CD4-positive, alpha-beta T cell treated with Interleukin-6 for 4 hours (primary cell): Measurements from ENCODE around the gene NTRK1.

Source experiments
- DNase-seq: peaks from one replicate; pipeline ENCODE4 v3.0.0-alpha.2; 2020; ENCODE audit warnings: mixed read lengths

The NTRK1 gene

DNA sequence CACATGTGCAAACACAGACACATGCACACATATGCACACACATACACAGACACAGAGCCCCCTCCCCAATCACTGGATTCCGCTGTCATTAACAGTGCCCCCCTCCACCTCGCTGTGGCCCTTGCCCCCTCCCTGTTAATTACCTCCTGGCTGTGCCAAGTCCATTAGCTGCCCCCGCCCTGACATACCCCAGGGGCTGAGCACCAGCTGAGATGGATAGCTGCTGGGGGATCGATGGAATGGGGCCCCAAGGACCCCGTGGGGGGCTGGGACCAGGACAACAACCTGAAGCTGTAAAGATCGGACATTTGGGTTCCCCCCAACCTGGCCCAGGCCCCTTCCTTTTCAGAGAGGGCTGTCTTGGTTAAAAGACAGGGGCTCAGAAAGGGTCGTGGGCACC is 23.3 kb downstream of the NTRK1 start:
- no peak for DNase-seq

DNA sequence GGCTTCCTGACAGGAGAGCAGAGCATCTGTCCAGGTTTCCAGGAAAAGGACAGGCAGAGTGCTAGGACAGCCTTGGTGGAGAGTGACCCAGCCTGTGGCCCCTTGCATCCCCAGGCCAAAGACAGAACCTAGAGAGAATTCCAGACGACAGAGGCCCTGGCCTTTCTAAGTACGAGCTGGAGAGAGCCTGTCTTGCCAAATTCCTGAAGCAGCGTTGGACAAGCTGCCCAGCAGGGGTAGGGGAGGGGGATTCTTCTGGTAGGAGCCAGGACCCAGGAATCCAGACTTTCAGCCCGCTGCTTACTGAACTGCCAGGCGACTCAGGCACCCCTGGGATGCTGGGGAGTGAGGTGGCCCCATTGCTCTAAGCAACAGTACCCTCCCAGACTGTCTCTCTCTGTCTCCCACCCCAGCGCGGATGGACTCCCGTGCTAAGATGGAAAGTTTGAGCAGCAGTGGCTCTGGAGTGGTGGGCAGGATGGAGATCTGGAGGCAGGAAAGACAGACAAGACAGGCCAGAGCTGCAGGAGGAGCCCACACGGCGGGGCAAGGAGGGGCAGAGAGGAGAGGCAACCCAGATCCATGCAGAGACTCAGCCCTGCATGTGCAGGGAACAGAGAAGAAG is 24.0 kb downstream of the NTRK1 start:
- DNase-seq: no peak

DNA sequence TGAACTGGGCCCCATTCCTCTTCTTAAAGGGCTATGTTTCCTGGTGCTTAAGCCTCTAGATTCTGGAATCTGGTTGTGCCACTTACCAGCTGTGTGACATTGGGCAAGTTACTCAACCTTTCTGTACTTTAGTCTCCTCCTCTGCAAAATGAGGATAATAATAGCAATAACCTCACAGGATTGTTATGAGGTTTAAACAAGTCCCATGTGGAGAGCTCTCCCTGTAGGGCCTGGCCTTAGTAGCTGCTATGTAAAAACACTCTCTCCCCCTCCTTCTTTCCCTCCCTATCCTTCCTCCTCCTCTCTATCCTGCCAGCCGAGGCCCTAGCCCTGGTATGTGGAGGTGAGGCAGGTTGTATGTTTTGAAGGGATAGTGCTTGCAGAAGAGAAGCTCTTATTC is 24.6 kb downstream of the NTRK1 start:
- no peak for DNase-seq

DNA sequence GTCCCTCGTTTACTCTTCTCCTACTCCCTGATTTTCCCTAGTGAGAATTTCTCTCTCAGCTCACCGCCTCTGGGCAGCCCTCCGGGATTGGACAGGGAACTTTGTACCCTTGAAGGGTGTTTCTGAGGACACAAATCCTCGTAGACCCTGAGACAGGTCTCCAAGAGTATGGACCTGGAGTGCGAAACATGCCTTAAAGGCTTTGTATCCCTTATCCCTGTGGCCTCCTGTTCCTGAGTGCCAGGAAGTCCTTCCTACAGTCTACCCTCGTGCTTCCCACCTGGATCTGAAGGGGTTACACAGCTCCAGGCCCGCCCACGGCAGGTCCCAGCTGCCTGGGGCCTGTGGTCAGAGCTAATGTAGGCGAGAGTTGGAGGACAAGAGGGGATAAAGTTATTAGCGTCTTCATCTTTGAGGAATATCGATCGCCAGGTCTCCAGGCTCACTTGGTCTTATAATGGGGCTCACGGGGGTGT is 25.3 kb downstream of the NTRK1 start:
- DNase-seq: no peak

DNA sequence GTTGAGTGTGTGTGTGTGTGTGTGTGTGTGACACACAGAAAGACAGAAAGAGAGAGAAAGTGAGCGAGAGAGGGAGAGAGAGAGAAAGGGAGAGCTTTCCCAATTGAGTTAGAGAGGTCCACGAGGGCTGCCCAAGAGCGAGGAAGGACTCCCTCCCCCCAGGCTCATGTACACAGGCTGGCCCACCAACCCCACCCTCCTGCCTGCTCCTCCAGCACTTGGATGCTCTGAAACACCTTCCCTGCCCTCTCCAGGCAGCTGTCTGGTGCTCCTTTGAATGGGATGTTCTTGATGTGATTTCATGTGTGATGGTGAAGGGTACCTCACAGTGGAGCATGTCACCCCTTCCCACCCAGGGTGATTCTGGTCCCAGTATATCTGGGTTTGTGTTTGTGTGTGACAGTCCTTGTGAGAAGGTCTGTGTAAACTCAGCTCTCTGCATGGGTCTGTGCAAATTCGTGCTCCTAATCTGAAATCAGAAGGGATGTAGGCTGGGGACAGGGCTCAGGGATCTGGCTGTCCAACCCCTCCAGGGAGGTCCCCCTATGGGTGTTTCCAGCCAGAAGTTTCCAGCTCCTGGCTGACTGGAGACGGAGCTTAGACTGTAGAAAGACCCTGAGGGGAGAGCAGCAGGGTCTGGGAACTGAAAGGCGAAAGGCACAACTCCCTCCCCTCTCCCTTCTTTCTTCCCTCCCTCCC is 26.1 kb downstream of the NTRK1 start:
- no peak for DNase-seq

DNA sequence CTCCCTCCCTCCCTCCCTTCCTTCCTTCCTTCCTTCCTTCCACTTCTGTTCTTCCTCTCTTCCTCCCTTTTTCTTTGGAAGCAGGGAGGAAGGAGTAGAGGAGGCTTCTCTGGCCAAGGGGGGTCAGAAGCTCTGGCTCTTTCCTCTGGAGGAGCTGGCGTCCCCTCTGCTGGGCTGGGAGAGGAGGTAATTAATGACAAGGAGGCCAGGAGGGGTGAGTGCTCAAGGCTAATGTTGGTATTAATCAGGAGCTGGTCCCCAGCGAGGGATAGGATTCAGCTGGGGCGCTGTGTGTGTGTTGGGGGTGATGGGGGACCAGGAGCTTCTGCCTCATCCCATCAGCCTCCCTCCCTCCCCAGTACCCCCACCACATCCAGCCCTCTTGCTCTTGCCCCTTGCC is 26.7 kb downstream of the NTRK1 start:
- no peak for DNase-seq

DNA sequence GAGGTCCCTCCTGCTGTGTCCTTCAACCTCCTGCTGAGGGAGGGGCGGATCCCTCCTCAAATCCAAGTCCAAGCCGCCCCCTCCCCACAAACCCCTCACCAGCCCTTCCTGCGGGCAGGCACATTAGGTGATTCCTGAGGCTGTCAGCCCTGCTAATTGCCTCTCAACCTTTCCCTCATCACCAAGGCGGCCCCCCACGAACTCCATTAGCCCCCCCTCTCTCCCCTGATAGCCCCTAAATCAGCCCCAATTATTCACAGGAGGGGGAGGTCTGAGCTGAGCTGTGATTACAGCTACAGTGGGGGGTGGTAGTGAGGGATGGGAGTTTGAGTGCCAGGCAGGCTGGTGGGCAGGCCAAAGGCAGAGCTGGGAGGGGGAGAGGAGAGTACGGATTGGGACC is 27.1 kb downstream of the NTRK1 start:
- no peak for DNase-seq

DNA sequence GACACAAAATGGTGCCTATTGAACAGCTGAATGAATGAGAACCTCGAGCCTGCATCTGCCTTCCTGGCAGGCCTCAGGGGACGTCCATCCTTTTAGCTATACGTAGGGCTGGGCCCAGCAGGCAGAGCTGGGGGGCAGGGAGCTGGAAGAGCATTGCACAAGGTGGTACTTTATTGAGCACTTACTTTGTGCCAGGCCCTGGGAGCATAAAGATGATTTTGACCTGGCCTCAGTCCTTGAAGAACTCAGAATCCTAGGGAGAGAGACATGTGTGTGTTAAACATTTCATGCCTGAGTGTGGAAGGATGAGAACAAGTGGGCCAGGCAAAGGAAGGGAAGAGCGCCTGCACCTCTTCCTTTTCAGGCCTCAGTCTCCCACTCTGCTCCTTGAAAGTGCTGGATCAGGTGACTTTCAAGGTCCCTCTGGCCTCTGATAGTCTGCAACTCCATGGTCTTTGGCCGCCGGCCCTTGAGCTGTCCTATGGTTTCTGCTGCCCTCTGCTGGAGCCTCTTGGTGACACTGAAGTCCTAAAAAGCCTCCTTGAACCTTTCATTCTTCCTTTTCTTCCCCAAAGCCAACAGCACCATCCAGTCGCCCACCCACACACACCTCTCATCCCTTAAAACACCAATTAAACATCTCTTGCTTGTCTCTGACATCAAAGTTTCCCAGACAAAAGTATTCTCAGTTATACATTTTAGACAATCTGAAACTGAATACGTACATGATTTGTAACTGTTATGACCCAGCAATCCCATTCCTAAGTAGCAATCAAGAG is 29.3 kb downstream of the NTRK1 start:
- DNase-seq: peak; percentile 67

DNA sequence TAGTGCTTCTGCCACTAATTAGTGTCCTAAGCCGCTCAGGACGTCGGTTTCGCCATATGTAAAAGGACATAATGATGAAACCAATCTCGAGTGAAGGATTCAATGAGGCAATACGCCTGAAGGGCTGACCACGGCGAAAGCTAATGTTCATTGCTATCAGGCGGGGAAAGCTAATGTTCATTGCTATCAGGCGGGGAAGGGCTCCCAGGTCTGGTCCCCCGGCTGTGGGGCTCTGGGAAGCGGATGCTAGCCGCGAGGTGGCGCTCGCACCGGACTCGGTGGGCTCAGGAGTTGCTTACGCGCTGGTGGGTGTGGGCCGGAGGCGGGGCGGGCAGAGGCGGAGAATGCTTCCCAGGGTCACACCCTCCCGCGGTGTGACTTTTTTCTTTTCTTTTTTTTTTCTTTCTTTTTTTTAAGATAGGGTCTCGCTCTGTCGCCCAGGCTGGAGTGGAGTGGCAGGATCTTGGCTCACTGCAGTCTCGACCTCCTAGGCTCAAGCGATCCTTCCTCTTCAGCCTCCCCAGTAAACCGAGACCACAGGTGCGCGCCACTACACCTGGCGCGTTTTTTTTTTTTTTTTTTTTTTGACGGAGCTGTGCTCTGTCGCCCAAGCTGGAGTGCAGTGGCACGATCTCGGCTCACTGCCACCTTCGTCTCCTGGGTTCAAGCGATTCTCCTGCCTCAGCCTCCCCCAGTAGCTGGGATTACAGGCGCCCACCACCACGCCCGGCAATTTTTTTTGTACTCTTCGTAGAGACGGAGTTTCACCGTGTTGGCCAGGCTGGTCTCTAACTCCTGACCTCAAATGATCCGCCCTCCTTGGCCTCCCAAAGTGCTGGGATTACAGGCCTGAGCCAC is 31.8 kb downstream of the NTRK1 start:
- DNase-seq: peak; percentile 91

DNA sequence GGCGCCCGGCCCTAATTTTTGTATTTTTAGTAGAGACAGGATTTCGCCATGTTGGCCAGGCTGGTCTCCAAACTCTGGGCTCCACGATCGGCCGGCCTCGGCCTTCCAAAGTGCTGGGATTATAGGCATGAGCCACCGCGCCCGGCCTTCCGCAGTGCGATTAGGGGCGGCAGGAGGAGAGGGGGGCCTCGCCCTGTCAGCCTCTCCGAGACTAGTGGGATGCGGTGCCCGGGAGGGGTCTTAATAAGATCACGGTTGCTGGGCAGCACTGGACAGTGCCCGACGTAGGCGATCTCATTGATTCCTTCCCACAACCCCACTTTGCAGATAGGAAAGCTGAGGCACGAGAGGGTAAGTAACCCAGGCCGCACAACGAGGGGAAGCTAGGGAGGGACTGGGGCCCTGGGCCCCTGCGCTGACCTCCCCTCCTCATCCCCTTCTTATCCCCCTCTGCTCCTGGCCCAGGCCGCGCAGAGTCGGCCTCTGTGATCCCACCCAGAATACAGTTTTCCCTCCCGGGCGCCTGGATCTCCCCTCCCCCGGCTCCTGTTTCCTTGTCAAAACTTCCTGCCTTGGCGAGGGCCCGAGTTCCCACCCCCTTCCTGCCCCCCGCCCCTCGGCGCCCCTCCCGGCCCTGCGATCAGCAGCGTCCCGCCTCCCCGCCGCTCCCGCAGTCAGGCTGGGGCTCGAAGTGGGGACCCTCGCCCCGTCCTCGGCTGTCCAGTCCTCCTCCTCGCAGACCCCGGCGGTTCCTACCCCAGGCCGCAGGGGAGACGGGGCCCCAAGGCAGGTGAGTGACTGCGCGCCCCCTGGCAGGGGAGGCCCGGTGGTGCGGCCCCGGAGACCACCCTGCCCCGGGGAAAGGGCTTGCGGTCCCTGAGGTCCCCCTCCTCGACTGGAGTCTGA is 32.6 kb downstream of the NTRK1 start, which contains the start of gene PEAR1:
PEAR1 (plus strand) TSS at position 671 of the 906 bp plus-strand sequence. CDS start 10,209 bp downstream, outside the sequence.
- DNase-seq: peak; percentile 34

DNA sequence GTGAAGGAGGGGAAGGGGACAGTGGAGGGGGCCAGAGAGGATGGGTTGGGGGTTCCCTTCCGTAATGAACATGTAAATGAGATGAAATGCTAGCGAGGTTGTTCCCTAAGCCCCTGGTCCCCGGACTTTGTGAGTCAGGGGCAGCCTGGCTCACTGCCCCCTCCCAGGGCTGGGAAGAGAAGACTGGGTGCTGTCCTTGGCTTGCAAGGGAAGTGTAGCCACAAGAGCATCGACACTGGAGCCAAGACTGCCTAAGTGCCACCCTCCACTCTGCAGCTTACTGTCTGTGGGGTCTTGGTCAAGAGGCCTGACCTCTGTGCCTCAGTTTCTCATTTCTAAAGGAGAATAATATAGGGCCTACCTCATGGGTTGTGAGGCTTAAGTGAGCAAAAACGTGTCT is 33.3 kb downstream of the NTRK1 start:
- DNase-seq: no peak

DNA sequence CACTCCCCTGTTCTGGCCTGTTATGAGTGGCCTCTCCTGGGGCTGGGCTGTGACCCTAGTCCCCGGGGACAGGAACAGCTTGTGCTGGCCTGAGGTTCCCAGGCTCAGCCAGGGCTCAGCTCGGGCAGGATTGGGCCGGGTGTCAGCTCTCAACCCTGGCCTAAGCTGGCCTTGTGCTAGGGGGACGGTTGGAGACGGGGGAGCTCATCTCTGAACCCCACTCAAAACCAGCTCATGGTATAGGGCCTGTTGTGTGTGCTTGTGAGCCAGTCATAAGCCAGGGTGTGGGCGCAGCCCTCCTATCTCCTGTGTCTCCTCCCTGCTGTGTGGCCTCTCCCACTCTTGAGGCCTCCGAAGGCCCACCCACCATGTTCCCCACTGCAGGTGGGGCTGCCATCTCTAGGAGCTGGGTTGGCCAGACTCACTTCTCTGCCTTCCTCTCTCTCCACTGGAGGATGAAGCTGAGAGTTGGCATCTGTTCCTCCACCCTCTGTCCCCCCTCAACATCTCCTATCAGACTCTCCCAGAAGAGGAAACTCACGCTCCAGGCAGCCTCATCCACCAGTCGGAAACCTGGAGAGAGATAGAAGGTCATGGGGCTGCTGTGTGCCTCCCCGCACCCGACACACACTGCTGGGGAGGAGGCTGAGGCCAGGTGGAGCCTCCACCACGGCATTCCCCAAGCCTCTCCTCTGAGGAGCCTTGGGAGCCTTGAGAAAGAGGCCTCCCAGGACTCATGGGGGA is 34.2 kb downstream of the NTRK1 start:
- no peak for DNase-seq

DNA sequence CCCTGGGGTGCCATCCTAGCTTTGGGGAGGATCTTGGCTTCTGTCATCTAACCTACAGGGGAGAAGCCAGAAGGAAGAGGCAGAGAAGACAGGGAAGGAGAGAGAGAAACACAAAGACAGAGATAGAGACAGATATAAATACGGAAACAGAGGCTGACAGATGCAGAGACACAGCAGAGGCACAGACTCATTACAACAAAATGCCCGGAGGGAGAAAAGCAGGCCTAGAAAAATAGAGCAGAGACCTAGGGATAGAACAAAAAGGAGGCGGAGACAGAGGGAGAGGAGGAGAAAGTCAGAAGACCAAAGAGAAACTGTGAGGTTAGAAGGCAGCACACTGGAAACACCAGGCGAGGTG is 34.8 kb downstream of the NTRK1 start:
- DNase-seq: no peak

DNA sequence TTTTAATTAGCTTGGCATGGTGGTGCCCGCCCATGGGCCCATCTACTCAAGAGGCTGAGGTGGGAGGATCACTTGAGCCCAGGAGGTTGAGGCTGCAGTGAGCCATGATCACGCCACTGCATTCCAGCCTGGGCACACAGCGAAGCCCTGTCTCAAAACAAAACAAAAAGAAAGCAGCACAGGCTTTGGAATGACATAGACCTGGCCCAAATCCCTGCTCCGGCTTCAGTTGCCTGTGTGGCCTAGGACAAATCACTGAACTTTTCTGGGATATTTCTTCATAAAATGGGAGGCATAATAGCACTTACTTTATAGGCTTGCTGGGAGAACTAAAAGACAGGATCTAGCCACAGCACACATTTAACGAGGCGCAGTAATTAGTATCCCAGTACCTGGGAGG is 35.3 kb downstream of the NTRK1 start:
- DNase-seq: no peak

DNA sequence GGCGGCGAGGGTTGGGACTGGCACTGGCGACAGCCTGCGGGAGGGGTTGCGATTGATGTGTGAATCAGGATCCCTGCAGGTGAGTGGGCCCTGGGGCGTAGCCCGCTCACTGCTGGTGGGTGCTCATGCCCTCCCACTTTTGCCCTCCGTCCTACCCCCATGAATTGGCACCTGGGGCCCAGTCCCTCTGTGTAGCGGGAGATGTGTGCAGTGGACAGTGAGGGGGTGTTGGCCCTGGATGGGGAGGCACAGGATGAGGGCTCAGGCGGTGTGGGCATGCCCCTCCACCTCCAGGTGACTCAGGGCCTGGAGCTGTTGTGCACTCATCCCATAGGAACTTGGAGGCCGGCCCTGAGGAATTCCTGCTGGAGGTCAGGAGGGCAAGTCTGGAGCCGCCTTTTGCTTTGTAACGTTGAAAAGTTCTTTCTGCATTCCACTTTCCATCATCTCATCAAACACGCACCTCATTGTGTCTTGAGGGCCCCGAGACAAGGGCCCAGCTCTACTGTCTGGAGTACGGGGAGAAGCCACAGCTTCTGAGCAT is 35.9 kb downstream of the NTRK1 start:
- DNase-seq: no peak

DNA sequence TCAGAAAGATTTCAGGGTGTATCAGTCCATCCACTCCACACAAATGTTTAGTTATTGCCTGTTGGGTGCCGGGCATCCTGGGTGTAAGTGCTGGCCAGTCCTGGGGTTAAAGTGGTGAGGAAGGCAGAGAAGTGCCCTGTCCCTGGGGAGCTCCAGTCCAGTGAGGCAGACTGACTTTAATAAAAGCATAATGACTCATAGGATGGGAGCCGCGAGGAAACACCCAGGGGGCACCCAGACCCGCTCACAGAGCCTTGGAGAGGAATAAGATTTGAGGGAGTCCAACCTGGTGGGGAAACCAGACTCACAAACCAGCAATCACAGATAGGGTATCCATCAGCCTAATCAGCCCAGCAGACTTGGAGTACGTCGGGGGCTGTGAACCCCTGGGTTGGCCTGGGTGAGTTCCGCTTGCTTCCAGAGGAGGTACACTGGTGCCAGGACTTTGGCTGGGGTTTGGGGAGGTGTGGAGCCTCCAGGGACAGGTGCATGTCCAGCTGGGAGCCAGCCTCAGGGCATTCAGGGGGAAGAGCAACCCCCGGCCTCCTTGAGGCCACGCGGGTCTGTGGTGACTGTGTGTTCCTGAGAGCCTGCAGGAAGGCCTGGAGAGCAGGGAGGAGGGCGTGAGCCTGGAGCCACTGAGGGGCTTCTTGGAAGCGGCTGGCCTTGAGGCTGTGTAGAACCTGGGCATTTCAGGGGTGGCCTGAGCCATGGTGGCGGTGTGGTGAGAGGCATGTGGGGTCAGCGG is 36.6 kb downstream of the NTRK1 start:
- no peak for DNase-seq

DNA sequence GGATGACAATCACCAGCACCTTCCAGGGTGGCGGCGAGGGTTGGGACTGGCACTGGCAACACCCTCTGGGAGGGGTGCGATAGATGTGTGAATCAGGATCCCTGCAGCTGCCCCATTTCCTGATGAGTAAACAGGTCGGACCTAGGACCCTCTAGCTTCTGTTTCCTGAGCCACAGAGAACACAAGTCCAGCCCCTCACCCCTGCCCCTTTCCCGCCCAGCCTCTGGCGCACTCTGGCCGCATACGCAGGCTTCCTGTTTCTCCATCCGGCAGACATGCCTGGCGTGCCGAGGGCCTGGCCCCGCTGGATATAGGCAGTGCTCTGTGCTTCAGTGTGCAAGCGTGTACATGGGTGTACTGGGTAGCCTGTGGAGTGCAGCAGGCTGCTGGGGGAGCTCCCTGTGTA is 37.5 kb downstream of the NTRK1 start:
- peak; percentile 11 for DNase-seq

DNA sequence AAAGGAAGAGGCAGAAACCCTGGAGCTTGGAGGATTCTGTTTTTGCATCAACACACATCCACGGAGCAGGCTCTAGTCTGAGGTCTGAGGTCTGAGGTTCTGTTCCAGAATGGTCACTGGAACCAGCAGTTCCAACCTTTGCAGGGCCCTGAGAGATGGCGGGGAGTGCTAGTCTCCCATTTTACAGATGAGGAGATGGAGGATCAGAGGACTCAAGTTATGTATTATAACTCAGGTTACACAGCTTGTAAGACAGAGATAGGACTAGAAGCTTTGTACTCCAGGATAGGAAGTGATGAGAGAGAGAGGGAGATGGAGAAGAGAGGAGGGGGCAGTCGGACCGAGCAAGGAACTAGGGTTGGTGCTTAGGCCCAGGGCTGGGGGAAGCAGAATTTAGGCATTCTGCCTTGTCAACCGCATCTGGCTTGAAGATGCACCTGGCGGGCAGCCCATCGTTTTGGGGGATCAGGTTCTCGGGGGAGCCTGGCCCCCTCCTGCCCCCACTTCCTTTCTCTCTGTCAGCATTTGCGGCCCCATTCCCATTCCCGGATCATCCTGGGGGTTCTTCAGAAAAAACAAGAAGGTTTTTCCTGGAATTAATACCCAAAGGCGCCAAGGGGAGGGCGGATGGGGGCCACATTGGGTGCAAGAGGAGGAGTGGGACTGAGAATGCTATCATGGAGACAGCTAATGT is 38.5 kb downstream of the NTRK1 start:
- DNase-seq: no peak

DNA sequence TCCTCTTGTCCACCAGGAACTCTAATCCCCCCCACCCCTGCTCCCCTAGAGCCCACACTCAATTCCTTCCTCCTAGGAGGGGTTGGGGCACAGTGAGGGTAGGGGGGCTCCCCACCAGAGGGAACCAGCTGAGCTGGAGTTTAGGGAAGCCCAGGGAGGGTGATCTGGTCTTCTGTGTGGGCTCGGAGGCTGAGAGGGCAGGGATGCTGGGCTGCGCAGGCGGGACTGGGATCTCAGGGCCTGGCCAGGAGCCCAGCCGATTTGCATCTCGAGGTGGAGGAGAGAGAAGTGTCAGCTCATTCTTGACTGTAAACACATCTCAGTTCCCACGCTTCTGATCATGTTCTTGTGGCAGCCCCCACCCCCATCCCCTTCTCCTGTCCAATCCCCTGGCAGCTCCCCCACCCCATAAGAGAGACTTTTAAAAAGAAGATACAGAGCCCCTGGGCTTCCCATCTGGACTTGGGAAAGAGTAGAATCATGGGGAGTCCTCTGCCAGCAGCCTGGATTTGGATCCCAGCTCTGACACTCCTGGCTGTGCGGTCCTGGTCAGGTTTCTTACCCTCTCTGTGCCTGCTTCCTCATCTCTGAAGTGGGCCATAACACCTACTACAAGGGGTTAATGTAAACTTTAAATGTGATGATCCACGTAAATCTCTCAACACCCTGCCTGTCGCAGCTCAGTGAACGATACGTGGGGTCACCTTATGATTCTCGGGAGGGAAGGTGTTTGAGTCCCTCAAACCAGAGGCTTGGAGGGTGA is 39.5 kb downstream of the NTRK1 start:
- DNase-seq: no peak
